Pancreas (tissue), 10 donors: ENCODE data around the gene PHKA2. TPM values are rescaled to one million over a fixed set of nuclear protein-coding genes. Genes with fewer than 3 reads are reported as not detected.

ENCODE experiments used
- ATAC-seq, 4 donors: fragments of 200-7000 bp; cut with Tn5 transposase; one replicate each; pipeline versions ENCODE4 v1.8.0 to v1.9.1; 2020; ENCODE audit warnings: mild to moderate bottlenecking in 4 of 4, moderate library complexity in 4 of 4
- DNase-seq, 6 donors: peaks; one replicate each; pipeline ENCODE4 v3.0.0-alpha.2; 2020
- FAIRE-seq: peaks from 2 replicates; lab custom pipeline; 2012; peaks lifted over from hg19 to GRCh38; lab: Jason Lieb, UNC
- H3K27ac ChIP-seq, 4 donors: fragments of 200-600 bp; sonication (generic); 1 replicate in 3 of 4; 2 replicates in 1 of 4; pipeline versions ENCODE4 v1.5.0 to v1.8.0; 2020
- H3K27me3 ChIP-seq, 4 donors: fragments of 200-600 bp; one replicate each; pipeline ENCODE4 v1.8.0; 2021
- H3K36me3 ChIP-seq, 3 donors: fragments of 200-600 bp; sonication (generic) in 1 of 3; one replicate each; pipeline versions ENCODE4 v1.5.0 to v1.8.0; 2020 to 2021
- H3K4me1 ChIP-seq, 3 donors: fragments of 200-600 bp; one replicate each; pipeline ENCODE4 v1.8.0; 2021
- H3K4me3 ChIP-seq, 4 donors: fragments of 200-600 bp; sonication (generic) in 2 of 4; one replicate each; pipeline versions ENCODE4 v1.5.0 to v1.8.0; 2020 to 2021
- H3K9me3 ChIP-seq, 4 donors: fragments of 200-600 bp; one replicate each; pipeline ENCODE4 v1.8.0; 2021
- CTCF ChIP-seq, 4 donors: fragments of 200-600 bp; sonication (generic) in 3 of 4; IDR thresholded peaks; one replicate each; pipeline versions ENCODE4 v1.5.0 to v1.8.0; 2021; ENCODE audit warnings: antibody characterized with exemption in 4 of 4
- WGBS, 2 donors: extraction: QIAGEN DNeasy Blood & Tissue Kit; methylation state at CpG; one replicate each; pipeline ENCODE4 v1.1.7; 2013; 5-methylcytosine and 5-hydroxymethylcytosine counted together
- intact Hi-C, 3 donors: fragments of 100-400 bp; cut with DNase I; formaldehyde crosslinking; loops; one replicate each; pipeline versions ENCODE4 v1.11.1 to v1.14.2; 2022
- polyA plus RNA-seq, 2 donors: library from polyadenylated mRNA; stranded (reverse); fragments of 200-250 nt; gene quantifications; one replicate each; pipeline ENCODE4 v1.2.3, GENCODE V29; 2013
- total RNA-seq, 6 donors: library from RNA; stranded (reverse); fragmentation: NEBNext Ultra II Directional in 4 of 6; extraction: Animal tissue kit (Norgen Biotek cat#: 25700) in 4 of 6; gene quantifications; one replicate each; pipeline versions ENCODE4 v1.2.1 to v1.2.4, GENCODE V29; 2021 to 2023
- donor health status: healthy with polysubstance abuse.
- donor health status: DM: no; HTN: no; CAD: no; lungs with moderate emphysema.
- donor health status: DM: no; HTN: no; CAD: no.
- donor health status: control.
- donor health status: control.
- donor health status: Bipolar disorder and iron deficiency.
- donor health status: DM: yes; HTN: yes; CAD: no.
- donor health status: DM: no; HTN: no; CAD: no.
- donor health status: DM: no; HTN: no; CAD: no.
- donor health status: DM: yes; HTN: yes; CAD: no.

Gene PHKA2
- total and polyA plus RNA-seq, 8 donors, result 16.0 to 72.7 (median 22.6) TPM

GRCh38 chrX:18890724-18891547, 93.0 kb downstream of the PHKA2 start:
- H3K27me3 ChIP-seq, result no peaks in the 10 kb centered on the region
- ATAC-seq (no peak), DNase-seq (no peak), FAIRE-seq (no peak)
- no peak overlapping the region for H3K27ac ChIP-seq
- intact Hi-C loops, result no loop called here
- H3K4me1 ChIP-seq, result no peaks in the 10 kb centered on the region
- no peak overlapping the region for H3K4me3 ChIP-seq
- H3K36me3 ChIP-seq, result no peaks in the 10 kb centered on the region
- H3K9me3 ChIP-seq, result no peaks in the 10 kb centered on the region
- TF ChIP-seq CTCF (IDR thresholded peaks at IDR 0.05), result no peak
- 79 to 89% methylated on average over 24 of the region's 24 CpGs for WGBS, 2 donors

- H3K27ac ChIP-seq, result no peak overlapping the region
- WGBS, 2 donors, result 38 to 43% methylated on average over 7 of the region's 7 CpGs
- H3K4me3 ChIP-seq, result no peak overlapping the region
- ATAC-seq (no peak), DNase-seq (no peak), FAIRE-seq (no peak)
- no peak for TF ChIP-seq CTCF (IDR thresholded peaks at IDR 0.05)
- H3K36me3 ChIP-seq, result no peaks in the 10 kb centered on the region
- no peaks in the 10 kb centered on the region for H3K27me3 ChIP-seq
- H3K9me3 ChIP-seq, result no peaks in the 10 kb centered on the region
- intact Hi-C loops, result no loop called here
- H3K4me1 ChIP-seq, result no peaks in the 10 kb centered on the region
These were observed 93.9 kb downstream of the PHKA2 start for GRCh38 chrX:18890049-18890381.

- intact Hi-C loops, result no loop called here
- Histone ChIP-seq H3K27me3 (no peaks in the 10 kb centered on the region), H3K27ac (no peak overlapping the region), H3K4me3 (no peak overlapping the region), H3K4me1 (no peaks in the 10 kb centered on the region), H3K9me3 (no peaks in the 10 kb centered on the region), H3K36me3 (no peaks in the 10 kb centered on the region)
- 77 to 89% methylated on average over 12 of the region's 12 CpGs for WGBS, 2 donors
- ATAC-seq, result no peak
- no peak for DNase-seq
- FAIRE-seq, result no peak
- no peak for TF ChIP-seq CTCF (IDR thresholded peaks at IDR 0.05)
These were observed 94.4 kb downstream of the PHKA2 start for GRCh38 chrX:18889346-18890048.

GRCh38 chrX:18888281-18888680, 95.6 kb downstream of the PHKA2 start:
- FAIRE-seq (no peak), DNase-seq (no peak), ATAC-seq (no peak)
- intact Hi-C loops, result no loop called here
- no peak overlapping the region for H3K4me3 ChIP-seq
- WGBS, 2 donors, result 81 to 92% methylated on average over 4 of the region's 4 CpGs
- H3K27me3 ChIP-seq, result no peaks in the 10 kb centered on the region
- H3K27ac ChIP-seq, result no peak overlapping the region
- H3K4me1 ChIP-seq, result no peaks in the 10 kb centered on the region
- no peak for TF ChIP-seq CTCF (IDR thresholded peaks at IDR 0.05)
- no peaks in the 10 kb centered on the region for H3K9me3 ChIP-seq
- H3K36me3 ChIP-seq, result no peaks in the 10 kb centered on the region

- no peak for FAIRE-seq
- H3K36me3 ChIP-seq, result no peaks in the 10 kb centered on the region
- 45 to 47% methylated on average over 6 of the region's 6 CpGs for WGBS, 2 donors
- H3K4me3 ChIP-seq, result no peak overlapping the region
- no peak for DNase-seq
- no peaks in the 10 kb centered on the region for H3K27me3 ChIP-seq
- ATAC-seq, result no peak
- TF ChIP-seq CTCF (IDR thresholded peaks at IDR 0.05), result no peak
- no peaks in the 10 kb centered on the region for H3K4me1 ChIP-seq
- no peak overlapping the region for H3K27ac ChIP-seq
- H3K9me3 ChIP-seq, result no peaks in the 10 kb centered on the region
- intact Hi-C loops, result no loop called here
These were observed 96.1 kb downstream of the PHKA2 start for GRCh38 chrX:18887825-18888212.
